NCI-H128 (cell line): Measurements from ENCODE around the gene TTLL12.

Experiments used
- DNase-seq: peaks from one replicate; lab custom pipeline; 2025; ENCODE audit not compliant: unreplicated experiment; lab: John Stamatoyannopoulos, UW

TTLL12 gene

GRCh38 chr22:43186272-43187170 lies at the start of gene TTLL12:
Gene TTLL12 (minus strand): TSS chr22:43187134. CDS start chr22:43187069, 65 bp downstream.
- no peak for DNase-seq

GRCh38 chr22:43235445-43236409 lies 48.8 kb upstream of the TTLL12 start:
- DNase-seq, result no peak

GRCh38 chr22:43234264-43234988 lies 47.5 kb upstream of the TTLL12 start:
- no peak for DNase-seq

GRCh38 chr22:43233529-43233928 lies 46.6 kb upstream of the TTLL12 start:
- DNase-seq, result no peak

DNA sequence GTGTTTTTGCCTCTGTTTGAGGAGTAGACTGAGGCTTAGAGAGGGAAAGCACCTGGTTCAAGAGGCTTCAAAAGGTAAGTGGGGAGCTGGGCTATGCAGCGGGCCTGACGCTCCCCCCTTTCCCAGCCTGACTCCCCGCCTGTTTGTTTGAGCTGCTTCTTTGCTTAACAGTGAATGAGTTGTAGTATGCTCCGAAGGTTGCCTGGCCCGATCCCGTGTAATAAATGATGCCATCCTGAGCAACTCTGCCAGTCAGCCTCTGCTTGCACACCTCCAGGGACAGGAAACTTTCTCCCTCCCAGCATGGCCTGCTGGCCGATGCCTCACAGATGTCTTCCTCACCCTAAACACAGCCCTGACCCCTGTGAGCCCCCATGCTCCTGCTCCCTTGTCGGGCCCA lies 45.5 kb upstream of the TTLL12 start:
- no peak for DNase-seq

- DNase-seq, result no peak
These were observed 44.7 kb upstream of the TTLL12 start for GRCh38 chr22:43231724-43232034.

DNA sequence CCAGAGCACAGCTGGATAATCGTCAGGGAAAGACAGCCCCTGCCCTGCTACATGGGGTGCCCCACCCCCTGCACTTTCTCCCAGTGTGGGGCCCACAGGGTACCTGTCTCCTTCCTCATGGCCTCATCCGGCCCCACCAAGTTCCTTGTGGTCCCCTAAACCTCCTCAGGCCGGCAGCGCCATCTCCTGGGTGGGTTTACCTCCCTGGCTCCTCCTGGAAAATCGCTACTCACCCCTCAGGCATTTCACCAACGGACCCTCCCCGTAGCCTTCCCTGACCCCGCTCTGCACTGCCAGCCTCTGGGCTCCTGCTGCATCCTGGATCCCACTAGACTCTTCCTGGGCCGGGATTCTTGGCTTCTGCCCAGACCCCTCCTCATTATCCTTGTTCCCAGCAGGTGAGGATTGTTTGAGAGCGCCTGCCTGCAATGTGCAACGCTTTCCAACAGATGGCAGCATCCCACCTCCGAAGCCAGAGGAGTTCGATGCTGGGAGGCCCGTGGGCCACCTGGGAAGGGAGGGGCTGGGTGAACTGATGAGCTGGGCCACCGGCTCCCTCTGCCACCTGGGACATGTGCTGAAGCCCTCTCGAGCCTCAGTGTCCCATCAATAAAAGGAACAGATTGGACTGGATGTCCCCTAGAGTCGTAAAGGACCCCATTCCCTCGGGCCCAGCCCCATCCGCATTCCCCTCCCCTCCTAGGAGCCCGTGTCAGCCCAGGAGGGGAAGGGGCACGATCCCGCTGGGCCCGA lies 44.2 kb upstream of the TTLL12 start:
- peak; percentile 50 for DNase-seq

GRCh38 chr22:43230571-43230970 lies 43.6 kb upstream of the TTLL12 start:
- no peak for DNase-seq

- DNase-seq, result no peak
These were observed 41.9 kb upstream of the TTLL12 start for GRCh38 chr22:43228863-43229262.

DNA sequence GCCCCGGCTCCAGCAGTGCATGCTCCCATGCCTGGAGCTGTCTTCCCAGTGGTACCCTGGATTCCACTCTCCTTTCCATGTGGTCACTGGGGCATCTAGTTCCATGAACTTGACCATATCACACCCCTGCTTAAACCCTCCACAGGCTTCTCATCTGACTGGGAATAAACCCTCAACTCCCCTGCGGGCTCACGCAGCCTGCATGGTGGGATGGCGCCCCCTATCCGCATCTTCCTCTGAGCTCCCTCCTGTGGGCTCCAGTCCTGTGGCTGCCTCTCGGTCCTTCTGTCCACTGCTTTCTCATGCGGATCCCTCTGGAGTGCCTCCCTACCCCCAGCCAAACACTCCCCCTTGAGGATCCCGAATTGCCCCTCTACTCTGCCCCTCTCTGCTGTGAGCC lies 41.4 kb upstream of the TTLL12 start:
- DNase-seq, result no peak

DNA sequence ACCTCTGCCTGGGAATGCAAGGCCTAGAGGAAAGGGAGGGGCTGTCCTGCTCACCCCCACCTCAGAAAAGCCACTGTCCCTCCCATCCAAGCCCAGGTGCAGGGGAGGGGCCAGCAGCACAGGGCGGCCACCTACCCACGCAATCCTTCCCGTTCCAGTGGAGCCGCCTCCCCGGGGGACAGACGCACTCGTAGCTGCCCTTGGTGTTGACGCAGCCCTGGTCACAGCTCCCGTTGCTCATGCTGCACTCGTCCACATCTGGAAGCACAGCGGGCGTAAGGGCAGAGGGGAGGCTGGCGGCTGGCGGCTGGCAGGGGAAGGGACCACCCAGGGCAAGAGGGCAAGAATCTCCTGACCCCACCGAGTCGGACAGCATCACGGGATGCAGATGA lies 40.3 kb upstream of the TTLL12 start:
- DNase-seq, result no peak

- DNase-seq, result no peak
These were observed 39.7 kb upstream of the TTLL12 start for GRCh38 chr22:43226377-43227238.

- DNase-seq, result no peak
These were observed 38.7 kb upstream of the TTLL12 start for GRCh38 chr22:43225609-43226008.

GRCh38 chr22:43222987-43223386 lies 36.1 kb upstream of the TTLL12 start:
- no peak for DNase-seq

GRCh38 chr22:43222262-43222661 lies 35.3 kb upstream of the TTLL12 start:
- no peak for DNase-seq

DNA sequence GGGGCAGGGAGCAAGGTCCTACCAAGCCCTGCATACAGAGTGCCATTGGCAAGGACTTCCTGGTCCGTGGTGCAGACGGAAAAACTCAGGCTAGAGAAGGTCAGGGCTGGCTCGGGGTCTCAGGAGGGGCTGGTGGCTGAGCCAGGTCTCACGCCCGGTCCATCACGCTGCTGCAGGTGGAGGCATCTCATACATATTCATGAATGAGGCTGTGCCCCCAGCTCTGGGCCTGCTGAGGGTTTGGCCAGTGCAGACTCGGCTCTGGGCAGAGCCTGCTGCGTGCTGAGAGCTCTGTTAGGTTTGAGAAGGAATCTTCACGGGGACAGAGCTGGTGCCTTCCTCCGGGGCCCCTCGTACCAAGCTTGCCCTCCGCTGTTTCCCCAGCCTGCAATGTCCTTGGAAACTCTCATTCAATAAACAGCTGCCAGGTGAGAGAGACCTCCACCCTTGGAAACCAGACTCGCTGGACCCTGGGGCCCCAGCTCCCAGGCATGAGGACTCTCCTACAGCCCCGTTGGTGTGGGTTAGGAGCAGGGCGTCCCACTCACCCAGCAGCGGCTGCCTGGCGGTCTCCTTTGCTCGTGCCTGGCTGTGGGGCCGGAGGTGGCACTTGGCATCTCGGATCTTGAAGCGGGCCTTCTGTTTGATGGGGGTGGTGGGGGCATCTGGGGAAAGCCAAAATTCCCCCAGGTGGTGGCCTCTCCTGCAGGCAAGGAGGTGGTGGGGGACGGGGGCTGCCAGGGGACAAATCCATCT lies 33.9 kb upstream of the TTLL12 start:
- no peak for DNase-seq

GRCh38 chr22:43218786-43219185 lies 31.9 kb upstream of the TTLL12 start:
- DNase-seq, result no peak

GRCh38 chr22:43217285-43218030 lies 30.5 kb upstream of the TTLL12 start:
- no peak for DNase-seq
